ENCODE measurements around the gene GALNT3.

Gene GALNT3

DNA sequence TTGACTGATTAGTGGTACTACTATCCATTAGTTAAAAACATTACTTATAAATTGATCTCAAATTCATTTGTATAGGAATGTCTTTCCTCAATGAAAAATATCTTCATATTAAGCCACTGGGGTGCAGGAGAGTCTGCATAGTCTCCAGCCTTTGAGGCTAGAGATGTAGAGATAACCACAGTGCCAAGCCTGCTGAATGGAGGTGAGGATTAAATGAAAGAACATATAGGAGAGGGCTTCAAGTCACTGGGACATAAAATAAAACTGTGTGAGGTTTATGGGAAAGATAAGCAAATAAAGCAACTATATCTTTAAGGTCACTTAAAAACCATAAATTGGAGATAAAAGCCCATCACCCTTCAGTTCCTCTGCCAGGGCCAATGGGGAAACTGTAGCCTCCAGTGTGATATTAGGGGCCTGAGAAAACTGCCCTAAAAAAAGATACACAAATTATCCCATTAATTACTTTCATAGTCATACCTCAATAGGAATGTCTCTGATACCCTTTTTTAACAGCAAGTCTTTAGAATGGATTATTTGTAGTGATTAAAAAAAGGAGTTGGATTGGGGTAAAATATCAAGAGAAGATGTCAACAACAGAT lies 27.6 kb downstream of the GALNT3 start:
- in situ Hi-C loops (cut with HindIII; ENCODE audit: low sequenced_read_pairs) = no loop called here
- DNase-seq (ENCODE audit: low read depth) = no peak
- TF ChIP-seq CTCF (IDR thresholded peaks at IDR 0.05; ENCODE audit: low read depth, low read length, missing control alignments) = no peak
- no peak overlapping the region for H3K4me3 ChIP-seq (ENCODE audit: low read depth, low read length)

DNA sequence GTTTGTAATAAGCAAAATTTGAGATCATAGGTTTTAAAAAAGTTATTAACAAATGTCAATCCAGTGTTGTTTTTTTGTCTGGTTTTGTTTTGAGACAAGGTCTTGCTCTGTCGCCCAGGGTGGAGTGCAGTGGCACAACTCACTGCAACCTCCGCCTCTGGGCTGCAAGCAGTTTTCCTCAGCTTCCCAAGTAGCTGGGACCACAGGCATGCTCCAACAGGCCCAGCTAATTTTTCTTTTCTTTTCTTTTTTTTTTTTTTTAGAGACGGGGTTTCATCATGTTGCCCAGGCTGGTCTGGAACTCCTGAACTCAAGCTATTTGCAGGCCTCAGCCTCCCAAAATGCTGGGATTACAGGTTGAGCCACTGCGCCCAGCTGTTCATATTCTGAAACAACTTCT lies 31.3 kb downstream of the GALNT3 start:
- no peak for TF ChIP-seq CTCF (IDR thresholded peaks at IDR 0.05; ENCODE audit: low read depth, low read length, missing control alignments)
- no peak overlapping the region for H3K4me3 ChIP-seq (ENCODE audit: low read depth, low read length)
- in situ Hi-C loops (cut with HindIII; ENCODE audit: low sequenced_read_pairs) = no loop called here
- no peak for DNase-seq (ENCODE audit: low read depth)

GRCh38 chr2:165757906-165758675 lies 36.0 kb downstream of the GALNT3 start:
- in situ Hi-C loops (cut with HindIII; ENCODE audit: low sequenced_read_pairs) = no loop called here
- no peak overlapping the region for H3K4me3 ChIP-seq (ENCODE audit: low read depth, low read length)
- TF ChIP-seq CTCF (IDR thresholded peaks at IDR 0.05; ENCODE audit: low read depth, low read length, missing control alignments) = no peak
- no peak for DNase-seq (ENCODE audit: low read depth)

- peak; percentile 9 for DNase-seq (ENCODE audit: low read depth)
- no peak overlapping the region for H3K4me3 ChIP-seq (ENCODE audit: low read depth, low read length)
- TF ChIP-seq CTCF (IDR thresholded peaks at IDR 0.05; ENCODE audit: low read depth, low read length, missing control alignments) = no peak
- in situ Hi-C loops (cut with HindIII; ENCODE audit: low sequenced_read_pairs) = no loop called here
These were observed 47.5 kb downstream of the GALNT3 start for GRCh38 chr2:165746501-165746900.

DNA sequence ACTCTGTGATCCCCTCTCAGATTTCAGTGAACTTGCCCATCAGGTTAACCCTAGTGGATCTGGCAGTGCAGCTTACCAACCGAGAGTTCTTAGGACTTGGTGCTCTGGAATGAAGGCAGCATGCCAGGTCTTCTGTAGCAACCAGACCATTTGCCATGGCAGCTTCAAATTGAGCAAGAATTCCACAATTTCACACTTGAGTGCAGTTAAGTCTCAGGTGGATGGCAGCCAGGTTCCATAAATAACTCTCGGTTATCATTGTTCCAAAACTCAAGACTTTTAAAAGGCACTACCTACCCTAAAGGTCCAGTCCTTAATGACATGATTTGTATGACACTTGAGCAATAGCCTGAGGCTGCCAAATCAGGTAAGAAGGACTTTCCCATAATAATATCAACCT lies 48.1 kb downstream of the GALNT3 start:
- no peak for TF ChIP-seq CTCF (IDR thresholded peaks at IDR 0.05; ENCODE audit: low read depth, low read length, missing control alignments)
- in situ Hi-C loops (cut with HindIII; ENCODE audit: low sequenced_read_pairs) = no loop called here
- peak; percentile 92 for DNase-seq (ENCODE audit: low read depth)
- H3K4me3 ChIP-seq (ENCODE audit: low read depth, low read length) = no peak overlapping the region

GRCh38 chr2:165743442-165743841 lies 50.6 kb downstream of the GALNT3 start:
- no peak for TF ChIP-seq CTCF (IDR thresholded peaks at IDR 0.05; ENCODE audit: low read depth, low read length, missing control alignments)
- no peak for DNase-seq (ENCODE audit: low read depth)
- H3K4me3 ChIP-seq (ENCODE audit: low read depth, low read length) = no peak overlapping the region
- in situ Hi-C loops (cut with HindIII; ENCODE audit: low sequenced_read_pairs) = no loop called here
